AG09309 (cell line): Measurements from ENCODE around the gene CCDC126.

Experiments used
- DNase-seq: peaks from one replicate; pipeline ENCODE4 v3.0.0-alpha.2; 2010; ENCODE audit warnings: low read depth
- H3K4me3 ChIP-seq: 2 replicates; pipeline ENCODE4 v1.5.1; 2011; ENCODE audit warnings: mild to moderate bottlenecking, low read depth, low read length, moderate library complexity; ENCODE audit not compliant: control insufficient read depth
- CTCF ChIP-seq: IDR thresholded peaks from 2 replicates; pipeline ENCODE4 v1.5.1; 2011; ENCODE audit warnings: mild to moderate bottlenecking, low read depth, low read length, inconsistent platforms; ENCODE audit not compliant: insufficient read depth, control insufficient read depth; ENCODE audit errors: missing control alignments

Gene CCDC126

GRCh38 chr7:23604296-23604640 is 7.1 kb downstream of the CCDC126 start:
- no peak for DNase-seq
- no peak overlapping the region for H3K4me3 ChIP-seq
- TF ChIP-seq CTCF = no peak

- TF ChIP-seq CTCF = no peak
- no peak for DNase-seq
- no peak overlapping the region for H3K4me3 ChIP-seq
Observed at GRCh38 chr7:23607130-23607529, 9.9 kb downstream of the CCDC126 start.

GRCh38 chr7:23607866-23608265 is 10.7 kb downstream of the CCDC126 start:
- no peak for DNase-seq
- TF ChIP-seq CTCF = no peak
- no peak overlapping the region for H3K4me3 ChIP-seq

- no peak for DNase-seq
- no peak for TF ChIP-seq CTCF
- no peak overlapping the region for H3K4me3 ChIP-seq
Observed at GRCh38 chr7:23615331-23615730, 18.1 kb downstream of the CCDC126 start.

GRCh38 chr7:23616593-23616992 is 19.4 kb downstream of the CCDC126 start:
- no peak for TF ChIP-seq CTCF

GRCh38 chr7:23617482-23617881 is 20.3 kb downstream of the CCDC126 start:
- no peak for TF ChIP-seq CTCF
- DNase-seq = no peak
- no peak overlapping the region for H3K4me3 ChIP-seq

More at GRCh38 chr7:23616593-23616992, 19.4 kb downstream of the CCDC126 start:
- no peak for DNase-seq
- H3K4me3 ChIP-seq = no peak overlapping the region

GRCh38 chr7:23618241-23618640 is 21.1 kb downstream of the CCDC126 start:
- H3K4me3 ChIP-seq = no peak overlapping the region
- no peak for TF ChIP-seq CTCF
- no peak for DNase-seq
